HepG2 (cell line): ENCODE data around the gene STUB1. TPM values are rescaled to one million over a fixed set of nuclear protein-coding genes. Genes with fewer than 3 reads are reported as not detected.

Experiments
- ARNT ChIP-seq: fragments of 450-650 bp; IDR thresholded peaks from 2 replicates; pipeline ENCODE4 v1.6.1; 2017
- CBX1 ChIP-seq: IDR thresholded peaks from one replicate; pipeline ENCODE4 v1.6.1; 2016; ENCODE audit warnings: antibody characterized with exemption, low read depth
- CC2D1A ChIP-seq: sonication (generic); formaldehyde crosslinking; IDR thresholded peaks from 2 replicates; pipeline ENCODE4 v1.8.1; 2023; ENCODE audit warnings: mild to moderate bottlenecking, missing genetic modification reagents
- ELF4 ChIP-seq: sonication (generic); formaldehyde crosslinking; IDR thresholded peaks from 2 replicates; pipeline ENCODE4 v1.5.0; 2020; ENCODE audit warnings: missing genetic modification reagents, mild to moderate bottlenecking, moderate library complexity, borderline replicate concordance
- FOXA1 ChIP-seq, 2 experiments: fragments of 450-650 bp in 1 of 2; sonication (generic) in 1 of 2; formaldehyde crosslinking in 1 of 2; IDR thresholded peaks; 2 replicates each; pipeline versions ENCODE4 v1.4.0 to v1.6.1; 2016 to 2020; ENCODE audit warnings: missing genetic modification reagents in 1 of 2
- KLF13 ChIP-seq: sonication (generic); formaldehyde crosslinking; IDR thresholded peaks from 2 replicates; pipeline ENCODE4 v1.4.0; 2020; ENCODE audit warnings: mild to moderate bottlenecking, missing genetic modification reagents
- MED8 ChIP-seq: sonication (generic); formaldehyde crosslinking; IDR thresholded peaks from 2 replicates; pipeline ENCODE4 v1.8.1; 2023; ENCODE audit warnings: mild to moderate bottlenecking, missing genetic modification reagents; ENCODE audit not compliant: insufficient replicate concordance
- NFATC3 ChIP-seq: sonication (generic); formaldehyde crosslinking; IDR thresholded peaks from 2 replicates; pipeline ENCODE4 v1.5.1; 2020; ENCODE audit warnings: mild to moderate bottlenecking, missing genetic modification reagents
- NFKBIZ ChIP-seq: IDR thresholded peaks from 2 replicates; pipeline ENCODE4 v1.6.1; 2018; ENCODE audit warnings: missing genetic modification reagents, missing compliant biosample characterization
- REPIN1 ChIP-seq: sonication (generic); formaldehyde crosslinking; IDR thresholded peaks from 2 replicates; pipeline ENCODE4 v1.8.0; 2022; ENCODE audit warnings: missing genetic modification reagents, low read depth, mild to moderate bottlenecking, borderline replicate concordance
- SP2 ChIP-seq: sonication (generic); formaldehyde crosslinking; IDR thresholded peaks from 2 replicates; pipeline ENCODE4 v1.5.1; 2020; ENCODE audit warnings: mild to moderate bottlenecking, missing genetic modification reagents
- SP5 ChIP-seq: IDR thresholded peaks from 2 replicates; pipeline ENCODE4 v1.6.1; 2016; ENCODE audit warnings: low read depth, borderline replicate concordance
- SRY ChIP-seq: sonication (generic); formaldehyde crosslinking; IDR thresholded peaks from 2 replicates; pipeline ENCODE4 v1.8.0; 2022; ENCODE audit warnings: mild to moderate bottlenecking, missing genetic modification reagents
- TARDBP ChIP-seq: sonication (generic); formaldehyde crosslinking; IDR thresholded peaks from 2 replicates; pipeline ENCODE4 v1.8.0; 2022; ENCODE audit warnings: mild to moderate bottlenecking, missing genetic modification reagents
- TRIM24 ChIP-seq: sonication (generic); formaldehyde crosslinking; IDR thresholded peaks from 2 replicates; pipeline ENCODE4 v1.8.0; 2022; ENCODE audit warnings: mild to moderate bottlenecking, missing genetic modification reagents
- TSC22D2 ChIP-seq: sonication (generic); formaldehyde crosslinking; IDR thresholded peaks from 2 replicates; pipeline ENCODE4 v1.5.1; 2020; ENCODE audit warnings: missing genetic modification reagents, mild to moderate bottlenecking, borderline replicate concordance
- U2AF1 ChIP-seq: fragments of 200-400 bp; formaldehyde crosslinking; optimal IDR thresholded peaks from 2 replicates; pipeline ENCODE3; 2017; ENCODE audit warnings: mild to moderate bottlenecking, low read depth, low read length
- ZNF382 ChIP-seq: sonication (generic); formaldehyde crosslinking; IDR thresholded peaks from 2 replicates; pipeline ENCODE4 v1.5.0; 2020; ENCODE audit warnings: missing genetic modification reagents, mild to moderate bottlenecking, borderline replicate concordance
- ZNF547 ChIP-seq: sonication (generic); formaldehyde crosslinking; IDR thresholded peaks from 2 replicates; pipeline ENCODE4 v1.5.1; 2020; ENCODE audit warnings: mild to moderate bottlenecking, missing genetic modification reagents
- ZNF678 ChIP-seq: sonication (generic); formaldehyde crosslinking; IDR thresholded peaks from 2 replicates; pipeline ENCODE4 v1.4.0; 2020; ENCODE audit warnings: mild to moderate bottlenecking, missing genetic modification reagents
- polyA plus RNA-seq, 8 experiments: library from polyadenylated mRNA; depleted of rRNA in 3 of 8; stranded (reverse) in 7 of 8; unstranded in 1 of 8; fragments of >200 nt; fragmentation: Illumina TruSeq in 4 of 8; extraction: Trizol in 4 of 8; gene quantifications; 2 replicates each; pipeline versions ENCODE4 v1.2.1 to v1.2.3, GENCODE V29; 2011 to 2016; ENCODE audit warnings: low read depth in 4 of 8, missing spikeins in 1 of 8, mixed read lengths in 1 of 8; ENCODE audit not compliant: insufficient read depth in 1 of 8
- total RNA-seq, 5 experiments: library from RNA; depleted of rRNA; stranded (reverse); fragments of >200 nt; fragmentation: Illumina TruSeq; extraction: Trizol; gene quantifications; 2 replicates each; pipeline ENCODE4 v1.2.3, GENCODE V29; 2016; ENCODE audit warnings: low read depth in 1 of 5
- TF ChIP-seq, protein P1 (sequence below): sonication (generic); formaldehyde crosslinking; IDR thresholded peaks from 2 replicates; pipeline ENCODE4 v1.9.0; 2021; ENCODE audit warnings: missing genetic modification reagents, mild to moderate bottlenecking, borderline replicate concordance
- TF ChIP-seq, protein P2 (sequence below): fragments of 450-650 bp; IDR thresholded peaks from 2 replicates; pipeline ENCODE4 v1.6.1; 2017
- TF ChIP-seq, protein P3 (sequence below): sonication (generic); formaldehyde crosslinking; IDR thresholded peaks from 2 replicates; pipeline ENCODE4 v1.5.0; 2020; ENCODE audit warnings: mild to moderate bottlenecking, missing genetic modification reagents
- TF ChIP-seq, protein P4 (sequence below): sonication (generic); formaldehyde crosslinking; IDR thresholded peaks from 2 replicates; pipeline ENCODE4 v1.9.0; 2021; ENCODE audit warnings: missing genetic modification reagents, mild to moderate bottlenecking, borderline replicate concordance

The STUB1 gene
- total and polyA plus RNA-seq, 2 of the 13 experiments (the other 11 are each of a cell fraction or from before 2014, with no cell fraction given) = 52.9 to 78.2 TPM

DNA sequence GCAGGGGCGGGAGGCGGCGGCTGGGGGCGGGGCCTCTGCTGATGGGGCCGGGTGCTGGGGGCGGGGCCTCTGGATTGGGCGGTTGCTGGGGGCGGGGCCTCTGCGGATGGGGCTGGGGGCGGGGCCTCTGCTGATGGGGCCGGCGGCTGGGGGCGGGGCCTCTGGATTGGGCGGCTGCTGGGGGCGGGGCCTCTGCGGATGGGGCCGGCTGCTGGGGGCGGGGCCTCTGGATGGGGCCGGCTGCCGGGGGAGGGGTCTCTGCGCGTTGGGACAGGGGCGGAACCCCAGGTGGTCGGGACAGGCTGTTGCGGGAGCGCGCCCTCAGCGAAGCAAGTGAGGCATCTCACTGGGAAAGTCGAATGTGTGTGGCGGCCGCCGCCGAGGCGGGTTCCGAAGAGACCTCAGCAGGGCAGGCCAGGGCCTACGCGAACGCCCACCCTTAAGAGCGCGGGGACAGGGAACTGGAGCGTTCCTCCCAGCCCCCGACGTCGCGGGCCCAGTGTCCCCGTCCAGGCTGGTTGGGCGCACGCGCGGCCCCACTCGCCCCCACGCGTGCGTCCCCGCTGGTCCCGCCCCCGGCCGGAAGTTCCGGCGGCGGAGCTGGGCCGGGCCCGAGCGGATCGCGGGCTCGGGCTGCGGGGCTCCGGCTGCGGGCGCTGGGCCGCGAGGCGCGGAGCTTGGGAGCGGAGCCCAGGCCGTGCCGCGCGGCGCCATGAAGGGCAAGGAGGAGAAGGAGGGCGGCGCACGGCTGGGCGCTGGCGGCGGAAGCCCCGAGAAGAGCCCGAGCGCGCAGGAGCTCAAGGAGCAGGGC, at the start of gene STUB1 (continued):
- TF ChIP-seq ZNF547 (no peak), NFKBIZ (CRISPR knock-in tag) (no peak), MED8 (no peak), SRY (CRISPR knock-in tag) (peak; percentile 65; the same call in 1 of the 2 replicates), ELF4 (CRISPR knock-in tag) (no peak), CC2D1A (no peak), CBX1 (no peak), REPIN1 (CRISPR knock-in tag) (no peak), ZNF382 (CRISPR knock-in tag) (no peak), TRIM24 (no peak), SP5 (no peak; the same call in 1 of the 2 replicates), U2AF1 (no peak), NFATC3 (no peak), KLF13 (CRISPR knock-in tag) (no peak), SP2 (CRISPR knock-in tag) (peak; percentile 82), TSC22D2 (no peak), FOXA1 (IDR thresholded peaks at IDR 0.05) (no peak), FOXA1 (CRISPR knock-in tag; IDR thresholded peaks at IDR 0.05) (no peak), TARDBP (no peak), ARNT (no peak), ZNF678 (CRISPR knock-in tag) (no peak)
- TF ChIP-seq, protein P1, sequence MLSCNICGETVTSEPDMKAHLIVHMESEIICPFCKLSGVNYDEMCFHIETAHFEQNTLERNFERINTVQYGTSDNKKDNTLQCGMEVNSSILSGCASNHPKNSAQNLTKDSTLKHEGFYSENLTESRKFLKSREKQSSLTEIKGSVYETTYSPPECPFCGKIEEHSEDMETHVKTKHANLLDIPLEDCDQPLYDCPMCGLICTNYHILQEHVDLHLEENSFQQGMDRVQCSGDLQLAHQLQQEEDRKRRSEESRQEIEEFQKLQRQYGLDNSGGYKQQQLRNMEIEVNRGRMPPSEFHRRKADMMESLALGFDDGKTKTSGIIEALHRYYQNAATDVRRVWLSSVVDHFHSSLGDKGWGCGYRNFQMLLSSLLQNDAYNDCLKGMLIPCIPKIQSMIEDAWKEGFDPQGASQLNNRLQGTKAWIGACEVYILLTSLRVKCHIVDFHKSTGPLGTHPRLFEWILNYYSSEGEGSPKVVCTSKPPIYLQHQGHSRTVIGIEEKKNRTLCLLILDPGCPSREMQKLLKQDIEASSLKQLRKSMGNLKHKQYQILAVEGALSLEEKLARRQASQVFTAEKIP (CRISPR knock-in tag) = no peak
- TF ChIP-seq, protein P2, sequence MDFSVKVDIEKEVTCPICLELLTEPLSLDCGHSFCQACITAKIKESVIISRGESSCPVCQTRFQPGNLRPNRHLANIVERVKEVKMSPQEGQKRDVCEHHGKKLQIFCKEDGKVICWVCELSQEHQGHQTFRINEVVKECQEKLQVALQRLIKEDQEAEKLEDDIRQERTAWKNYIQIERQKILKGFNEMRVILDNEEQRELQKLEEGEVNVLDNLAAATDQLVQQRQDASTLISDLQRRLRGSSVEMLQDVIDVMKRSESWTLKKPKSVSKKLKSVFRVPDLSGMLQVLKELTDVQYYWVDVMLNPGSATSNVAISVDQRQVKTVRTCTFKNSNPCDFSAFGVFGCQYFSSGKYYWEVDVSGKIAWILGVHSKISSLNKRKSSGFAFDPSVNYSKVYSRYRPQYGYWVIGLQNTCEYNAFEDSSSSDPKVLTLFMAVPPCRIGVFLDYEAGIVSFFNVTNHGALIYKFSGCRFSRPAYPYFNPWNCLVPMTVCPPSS = no peak
- TF ChIP-seq, protein P3, sequence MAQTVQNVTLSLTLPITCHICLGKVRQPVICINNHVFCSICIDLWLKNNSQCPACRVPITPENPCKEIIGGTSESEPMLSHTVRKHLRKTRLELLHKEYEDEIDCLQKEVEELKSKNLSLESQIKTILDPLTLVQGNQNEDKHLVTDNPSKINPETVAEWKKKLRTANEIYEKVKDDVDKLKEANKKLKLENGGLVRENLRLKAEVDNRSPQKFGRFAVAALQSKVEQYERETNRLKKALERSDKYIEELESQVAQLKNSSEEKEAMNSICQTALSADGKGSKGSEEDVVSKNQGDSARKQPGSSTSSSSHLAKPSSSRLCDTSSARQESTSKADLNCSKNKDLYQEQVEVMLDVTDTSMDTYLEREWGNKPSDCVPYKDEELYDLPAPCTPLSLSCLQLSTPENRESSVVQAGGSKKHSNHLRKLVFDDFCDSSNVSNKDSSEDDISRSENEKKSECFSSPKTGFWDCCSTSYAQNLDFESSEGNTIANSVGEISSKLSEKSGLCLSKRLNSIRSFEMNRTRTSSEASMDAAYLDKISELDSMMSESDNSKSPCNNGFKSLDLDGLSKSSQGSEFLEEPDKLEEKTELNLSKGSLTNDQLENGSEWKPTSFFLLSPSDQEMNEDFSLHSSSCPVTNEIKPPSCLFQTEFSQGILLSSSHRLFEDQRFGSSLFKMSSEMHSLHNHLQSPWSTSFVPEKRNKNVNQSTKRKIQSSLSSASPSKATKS (CRISPR knock-in tag) = no peak
- TF ChIP-seq, protein P4, sequence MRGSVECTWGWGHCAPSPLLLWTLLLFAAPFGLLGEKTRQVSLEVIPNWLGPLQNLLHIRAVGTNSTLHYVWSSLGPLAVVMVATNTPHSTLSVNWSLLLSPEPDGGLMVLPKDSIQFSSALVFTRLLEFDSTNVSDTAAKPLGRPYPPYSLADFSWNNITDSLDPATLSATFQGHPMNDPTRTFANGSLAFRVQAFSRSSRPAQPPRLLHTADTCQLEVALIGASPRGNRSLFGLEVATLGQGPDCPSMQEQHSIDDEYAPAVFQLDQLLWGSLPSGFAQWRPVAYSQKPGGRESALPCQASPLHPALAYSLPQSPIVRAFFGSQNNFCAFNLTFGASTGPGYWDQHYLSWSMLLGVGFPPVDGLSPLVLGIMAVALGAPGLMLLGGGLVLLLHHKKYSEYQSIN (CRISPR knock-in tag) = no peak
